CD4-positive, CD25-positive, alpha-beta regulatory T cell (primary cell): ENCODE data around the gene ENO3. TPM values are rescaled to one million over a fixed set of nuclear protein-coding genes. Genes with fewer than 3 reads are reported as not detected.
A peak's percentile ranks its signal among the peaks of the same experiment; 100 is the strongest.
"Not testable (repeated sequence)": the region's sequence is repeated elsewhere in the genome, so short reads cannot be mapped to it uniquely, and the experiment has no call there.

ENCODE experiments used
- ATAC-seq, 2 donors: fragments of 150-1000 bp; cut with Tn5 transposase; one replicate each; pipeline ENCODE4 v1.10.0; 2021; ENCODE audit warnings: low read depth in 2 of 2, moderate number of reproducible peaks in 2 of 2, moderate library complexity in 1 of 2
- DNase-seq, 3 donors: peaks; one replicate each; pipeline versions ENCODE4 v3.0.0 to v3.0.0-alpha.2; 2012 to 2022; ENCODE audit warnings: mixed read lengths in 1 of 3
- H3K27ac ChIP-seq: one replicate; pipeline ENCODE4 v1.7.0; 2013; ENCODE audit warnings: mild to moderate bottlenecking, low read length; ENCODE audit not compliant: insufficient read depth, poor library complexity, severe bottlenecking
- H3K27me3 ChIP-seq: one replicate; pipeline ENCODE4 v1.7.0; 2013; ENCODE audit warnings: low read length; ENCODE audit not compliant: control insufficient read depth, insufficient read depth
- H3K36me3 ChIP-seq: one replicate; pipeline ENCODE4 v1.7.0; 2013; ENCODE audit warnings: mild to moderate bottlenecking, low read length, moderate library complexity; ENCODE audit not compliant: control insufficient read depth, insufficient read depth
- H3K4me1 ChIP-seq: 2 replicates; pipeline ENCODE4 v1.7.0; 2013; ENCODE audit warnings: mild to moderate bottlenecking, low read length; ENCODE audit not compliant: insufficient read depth, control insufficient read depth, poor library complexity, severe bottlenecking
- H3K4me3 ChIP-seq: one replicate; pipeline ENCODE4 v1.7.0; 2013; ENCODE audit warnings: low read depth, mild to moderate bottlenecking, low read length, moderate library complexity
- H3K9me3 ChIP-seq, 2 experiments: 1 replicate in 1 of 2; 2 replicates in 1 of 2; pipeline ENCODE4 v1.7.0; 2013; ENCODE audit warnings: low read length in 2 of 2, mild to moderate bottlenecking in 1 of 2, moderate library complexity in 1 of 2; ENCODE audit not compliant: control insufficient read depth in 2 of 2
- H3K27ac Mint-ChIP-seq, 3 donors: one replicate each; pipeline ENCODE4 v1.8.0; 2020 to 2022; ENCODE audit warnings: mild to moderate bottlenecking in 3 of 3, mixed read lengths in 3 of 3, moderate library complexity in 2 of 3
- H3K27me3 Mint-ChIP-seq: one replicate; pipeline ENCODE4 v1.8.0; 2022; ENCODE audit warnings: mild to moderate bottlenecking, mixed read lengths
- H3K36me3 Mint-ChIP-seq: one replicate; pipeline ENCODE4 v1.8.0; 2020; ENCODE audit warnings: mixed read lengths
- H3K4me1 Mint-ChIP-seq, 4 donors: one replicate each; pipeline ENCODE4 v1.8.0; 2020 to 2022; ENCODE audit warnings: mixed read lengths in 4 of 4, mild to moderate bottlenecking in 1 of 4
- H3K4me3 Mint-ChIP-seq, 4 donors: one replicate each; pipeline ENCODE4 v1.8.0; 2020 to 2022; ENCODE audit warnings: mild to moderate bottlenecking in 4 of 4, mixed read lengths in 4 of 4, moderate library complexity in 3 of 4
- H3K9me3 Mint-ChIP-seq, 7 donors: one replicate each; pipeline ENCODE4 v1.8.0; 2020 to 2022; ENCODE audit warnings: mixed read lengths in 7 of 7, mild to moderate bottlenecking in 3 of 7, moderate library complexity in 2 of 7
- polyA plus RNA-seq, 4 donors: library from polyadenylated mRNA; unstranded; fragments of 300-500 nt; fragmentation: Illumina TruSeq; gene quantifications; one replicate each; pipeline ENCODE4 v1.2.3, GENCODE V29; 2021
- total RNA-seq: library from RNA; stranded (reverse); gene quantifications from one replicate; pipeline ENCODE4 v1.2.3, GENCODE V29; 2022

ENO3 gene
- total RNA-seq (11.7 TPM), polyA plus RNA-seq (1 to 10 TPM in 1 of 4 donors, under 1 TPM in 3; 0.29 to 1.6 (median 0.41) TPM)

- Mint-ChIP-seq H3K9me3 (peaks cover 0 to 1% (median 0%) of the 10 kb centered on the region in 7 donors), H3K27me3 (peaks cover 4% of the 10 kb centered on the region), H3K4me1 (peaks cover 0 to 29% (median 14%) of the 10 kb centered on the region in 4 donors), H3K4me3 (peak within 1 kb of the TSS; percentile 84 to 94 (median 86)), H3K27ac (peak within 1 kb of the TSS; percentile 77 to 90 (median 77)), H3K36me3 (peaks cover 10% of the 10 kb centered on the region)
- ATAC-seq: no peak
- Histone ChIP-seq H3K27me3 (no peaks in the 10 kb centered on the region), H3K4me3 (no peak within 1 kb of the TSS), H3K4me1 (peaks cover 32% of the 10 kb centered on the region), H3K9me3 (no peaks in the 10 kb centered on the region), H3K27ac (peak within 1 kb of the TSS; percentile 97), H3K36me3 (peaks cover 13% of the 10 kb centered on the region)
- no peak for DNase-seq
Observed at GRCh38 chr17:4950746-4951204, at the start of gene ENO3. Gene ENO3, plus strand, starts transcription at chr17:4951119. Its CDS starts 711 bp downstream, at chr17:4951830.

- Mint-ChIP-seq H3K9me3 (peaks cover 0 to 4% (median 0%) of the 10 kb centered on the region in 7 donors), H3K27me3 (peaks cover 27% of the 10 kb centered on the region), H3K27ac (peak overlapping the region; percentile 83 to 99 (median 90)), H3K4me1 (peaks cover 0 to 45% (median 21%) of the 10 kb centered on the region in 4 donors), H3K4me3 (peak overlapping the region in 3 of 4 donors; percentile 38 to 91 (median 76)), H3K36me3 (no peaks in the 10 kb centered on the region)
- Histone ChIP-seq H3K9me3 (no peaks in the 10 kb centered on the region), H3K27ac (peak overlapping the region; percentile 72), H3K4me3 (no peak overlapping the region), H3K4me1 (peaks cover 42% of the 10 kb centered on the region), H3K36me3 (peaks cover 5% of the 10 kb centered on the region), H3K27me3 (no peaks in the 10 kb centered on the region)
- ATAC-seq: no peak
- no peak for DNase-seq
Observed at GRCh38 chr17:4901648-4902344, 49.1 kb upstream of the ENO3 start.

GRCh38 chr17:4902540-4902939 is 48.4 kb upstream of the ENO3 start:
- H3K4me3 Mint-ChIP-seq: peak overlapping the region; percentile 3 to 89 (median 70)
- no peak for DNase-seq
- peaks cover 42% of the 10 kb centered on the region for H3K4me1 ChIP-seq

GRCh38 chr17:4903051-4903818 is 47.7 kb upstream of the ENO3 start, which contains the start of gene CHRNE:
Gene CHRNE, minus strand, starts transcription at chr17:4903098. Its CDS starts 35 bp downstream, at chr17:4903063.
- H3K27me3 ChIP-seq: no peaks in the 10 kb centered on the region
- H3K4me1 ChIP-seq: peaks cover 44% of the 10 kb centered on the region
- Mint-ChIP-seq H3K9me3 (peaks cover 0 to 4% (median 0%) of the 10 kb centered on the region in 7 donors), H3K36me3 (no peaks in the 10 kb centered on the region), H3K4me1 (peaks cover 0 to 43% (median 21%) of the 10 kb centered on the region in 4 donors), H3K27ac (peak within 1 kb of the TSS; percentile 69 to 79 (median 72)), H3K4me3 (peak within 1 kb of the TSS; percentile 60 to 89 (median 70)), H3K27me3 (peaks cover 27% of the 10 kb centered on the region)
- peak; percentile 71 to 88 (median 73) for DNase-seq
- peak within 1 kb of the TSS; percentile 53 for H3K4me3 ChIP-seq
- H3K9me3 ChIP-seq: no peaks in the 10 kb centered on the region
- no peaks in the 10 kb centered on the region for H3K36me3 ChIP-seq
- peak; percentile 34 to 40 for ATAC-seq
- no peak within 1 kb of the TSS for H3K27ac ChIP-seq

More at GRCh38 chr17:4902540-4902939, 48.4 kb upstream of the ENO3 start:
- Histone ChIP-seq H3K27me3 (no peaks in the 10 kb centered on the region), H3K36me3 (no peaks in the 10 kb centered on the region), H3K4me3 (no peak overlapping the region), H3K27ac (no peak overlapping the region), H3K9me3 (no peaks in the 10 kb centered on the region)
- Mint-ChIP-seq H3K9me3 (peaks cover 0 to 4% (median 0%) of the 10 kb centered on the region in 7 donors), H3K4me1 (peaks cover 0 to 45% (median 21%) of the 10 kb centered on the region in 4 donors), H3K27ac (peak overlapping the region in 2 of 3 donors; percentile 72 to 79), H3K27me3 (peaks cover 27% of the 10 kb centered on the region), H3K36me3 (no peaks in the 10 kb centered on the region)
- no peak for ATAC-seq

- not testable (repeated sequence) for H3K27me3 ChIP-seq, DNase-seq, H3K4me3 ChIP-seq, H3K9me3 Mint-ChIP-seq, H3K9me3 ChIP-seq, ATAC-seq, H3K36me3 Mint-ChIP-seq, H3K27ac ChIP-seq, H3K4me3 Mint-ChIP-seq, H3K36me3 ChIP-seq
- Mint-ChIP-seq H3K27ac (peak overlapping the region in 1 of 3 donors; percentile 5), H3K27me3 (peaks cover 12% of the 10 kb centered on the region), H3K4me1 (peaks cover 0 to 22% (median 15%) of the 10 kb centered on the region in 4 donors)
- H3K4me1 ChIP-seq: peaks cover 28% of the 10 kb centered on the region
Observed at GRCh38 chr17:4906642-4907041, 44.3 kb upstream of the ENO3 start.

- Mint-ChIP-seq H3K4me1 (peaks cover 0 to 9% (median 5%) of the 10 kb centered on the region in 4 donors), H3K9me3 (no peaks in the 10 kb centered on the region), H3K27me3 (peaks cover 11% of the 10 kb centered on the region), H3K4me3 (no peak overlapping the region), H3K36me3 (no peaks in the 10 kb centered on the region), H3K27ac (no peak overlapping the region)
- peaks cover 17% of the 10 kb centered on the region for H3K4me1 ChIP-seq
- H3K27me3 ChIP-seq: no peaks in the 10 kb centered on the region
- ATAC-seq: no peak
- no peaks in the 10 kb centered on the region for H3K9me3 ChIP-seq
- no peaks in the 10 kb centered on the region for H3K36me3 ChIP-seq
- H3K27ac ChIP-seq: no peak overlapping the region
- peak in 1 of 3 donors; percentile 58 for DNase-seq
- H3K4me3 ChIP-seq: no peak overlapping the region
Observed at GRCh38 chr17:4908301-4908700, 42.6 kb upstream of the ENO3 start.

GRCh38 chr17:4908711-4909496 is 42.0 kb upstream of the ENO3 start:
- Mint-ChIP-seq H3K36me3 (no peaks in the 10 kb centered on the region), H3K4me3 (no peak overlapping the region), H3K27ac (no peak overlapping the region), H3K4me1 (peaks cover 0 to 4% (median 1%) of the 10 kb centered on the region in 4 donors), H3K9me3 (no peaks in the 10 kb centered on the region), H3K27me3 (peaks cover 5% of the 10 kb centered on the region)
- peaks cover 13% of the 10 kb centered on the region for H3K4me1 ChIP-seq
- H3K4me3 ChIP-seq: no peak overlapping the region
- no peaks in the 10 kb centered on the region for H3K27me3 ChIP-seq
- DNase-seq (peak; percentile 55 to 94 (median 77)), ATAC-seq (peak; percentile 89 to 96)
- H3K27ac ChIP-seq: no peak overlapping the region
- H3K36me3 ChIP-seq: no peaks in the 10 kb centered on the region
- no peaks in the 10 kb centered on the region for H3K9me3 ChIP-seq
